ENCODE measurements around the gene TATDN3. TPM values are rescaled to one million over a fixed set of nuclear protein-coding genes. Genes with fewer than 3 reads are reported as not detected.
A peak's percentile ranks its signal among the peaks of the same experiment; 100 is the strongest.

Gene TATDN3, protein sequence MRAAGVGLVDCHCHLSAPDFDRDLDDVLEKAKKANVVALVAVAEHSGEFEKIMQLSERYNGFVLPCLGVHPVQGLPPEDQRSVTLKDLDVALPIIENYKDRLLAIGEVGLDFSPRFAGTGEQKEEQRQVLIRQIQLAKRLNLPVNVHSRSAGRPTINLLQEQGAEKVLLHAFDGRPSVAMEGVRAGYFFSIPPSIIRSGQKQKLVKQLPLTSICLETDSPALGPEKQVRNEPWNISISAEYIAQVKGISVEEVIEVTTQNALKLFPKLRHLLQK
- 10 to 100 TPM; 20.2 to 30.3 (median 24.7) TPM for total RNA-seq
- 10 to 100 TPM; 18.2 to 24.1 TPM for polyA plus RNA-seq
- long read RNA-seq, donor 1, transcript TATDN3-201 (10 exons, 2,321 nt) = major isoform, 23 of 60 reads
- long read RNA-seq, donor 1, transcript TATDN3-214 (10 exons, 1,381 nt) = minor isoform, 6 of 60 reads
- long read RNA-seq, donor 1, transcript TATDN3-202 (10 exons, 2,389 nt) = minor isoform, 22 of 60 reads
- long read RNA-seq, donor 1, partial matches to known transcripts = 0 of 60 reads
- long read RNA-seq, donor 1, other reads (novel, unspliced or antisense) = 6 of 60 reads
- long read RNA-seq, donor 2, transcript TATDN3-201 (10 exons, 2,321 nt) = minor isoform, 46 of 131 reads
- long read RNA-seq, donor 2, transcript TATDN3-202 (10 exons, 2,389 nt) = major isoform, 62 of 131 reads
- long read RNA-seq, donor 2, partial matches to known transcripts = 1 of 131 reads
- long read RNA-seq, donor 2, other reads (novel, unspliced or antisense) = 12 of 131 reads
- long read RNA-seq, donor 3, transcript TATDN3-201 (10 exons, 2,321 nt) = major isoform, 21 of 48 reads
- long read RNA-seq, donor 3, transcript TATDN3-202 (10 exons, 2,389 nt) = minor isoform, 15 of 48 reads
- long read RNA-seq, donor 3, partial matches to known transcripts = 2 of 48 reads
- long read RNA-seq, donor 3, other reads (novel, unspliced or antisense) = 7 of 48 reads

DNA sequence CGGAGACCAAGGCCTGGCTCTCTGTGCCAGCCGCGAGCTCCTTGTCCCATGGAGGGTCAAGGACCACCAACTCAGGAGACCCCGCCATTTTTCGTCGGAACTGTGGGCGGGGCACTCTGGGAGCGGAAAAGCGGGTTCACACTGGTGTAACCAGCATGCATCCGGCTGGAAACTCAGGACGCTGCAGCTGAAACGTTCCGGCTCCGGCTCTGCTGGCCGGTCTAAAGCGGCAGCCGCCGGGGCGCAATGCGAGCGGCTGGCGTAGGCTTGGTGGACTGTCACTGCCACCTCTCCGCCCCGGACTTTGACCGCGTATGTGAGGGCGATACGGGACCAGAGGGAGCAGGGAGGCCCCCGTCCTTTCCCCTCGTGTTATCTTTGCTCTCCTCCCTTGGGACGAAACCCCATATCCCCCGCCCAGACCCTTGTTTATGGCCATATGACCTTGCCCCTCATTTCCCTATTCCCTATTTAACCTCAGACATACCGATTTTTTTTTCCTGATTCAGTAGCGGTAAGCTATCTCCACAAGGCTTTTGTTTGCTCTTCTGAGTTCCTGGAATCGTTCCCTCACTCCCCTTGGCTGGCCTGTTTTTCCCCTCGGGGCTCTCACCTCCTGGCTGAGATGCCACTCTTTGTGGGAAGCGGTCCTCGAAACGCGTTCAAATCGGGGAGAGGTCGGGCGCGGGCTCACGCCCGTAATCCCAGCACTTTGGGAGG lies at the start of gene TATDN3, which contains the start of gene NSL1:
Gene TATDN3, plus strand, starts transcription at position 219 of the 720 bp plus-strand sequence. Its CDS starts 28 bp downstream, at position 247.
Gene NSL1, minus strand, starts transcription at position 102 of the 720 bp plus-strand sequence. Its CDS starts 14 bp downstream, at position 88.
- peaks cover 0 to 29% (median 21%) of the 10 kb centered on the region in 9 donors for H3K36me3 ChIP-seq
- H3K27ac ChIP-seq = peak within 1 kb of the TSS; percentile 79 to 97 (median 94)
- H3K9me3 ChIP-seq = no peaks in the 10 kb centered on the region
- TF ChIP-seq POLR2A (IDR thresholded peaks at IDR 0.05) = peak in 1 of 2 donors; percentile 75
- TF ChIP-seq CTCF (IDR thresholded peaks at IDR 0.05) = peak in 2 of 12 donors; percentile 12 to 15
- WGBS, 4 donors = 0 to 1% (median 0%) methylated on average over 34 to 46 of the region's 46 CpGs
- ATAC-seq = peak; percentile 93 to 97 (median 96)
- peak; percentile 86 to 96 (median 90) for DNase-seq
- H3K4me3 ChIP-seq = peak within 1 kb of the TSS; percentile 65 to 100 (median 81)
- peaks cover 0 to 57% (median 20%) of the 10 kb centered on the region in 12 donors for H3K4me1 ChIP-seq
- intact Hi-C loops (cut with DNase I) = loop anchor here in 2 of 10 donors (1.0 to 10.0 kb wide), 3 partner anchors 65 to 317 kb away; partner anchors contain the start of gene FLVCR1 (in 2 of the 2)
- no peaks in the 10 kb centered on the region for H3K27me3 ChIP-seq

GRCh38 chr1:212743901-212744475 lies 47.7 kb upstream of the TATDN3 start:
- no peaks in the 10 kb centered on the region for H3K27me3 ChIP-seq
- H3K36me3 ChIP-seq = peaks cover 0 to 3% (median 0%) of the 10 kb centered on the region in 9 donors
- H3K4me3 ChIP-seq = no peak overlapping the region
- intact Hi-C loops (cut with DNase I) = no loop called here
- WGBS, 4 donors = 77 to 91% (median 85%) methylated on average over 4 of the region's 4 CpGs
- no peaks in the 10 kb centered on the region for H3K4me1 ChIP-seq
- ATAC-seq (no peak), DNase-seq (no peak)
- no peak overlapping the region for H3K27ac ChIP-seq
- peaks cover 0 to 9% (median 0%) of the 10 kb centered on the region in 12 donors for H3K9me3 ChIP-seq
- TF ChIP-seq POLR2A (IDR thresholded peaks at IDR 0.05) (no peak), CTCF (IDR thresholded peaks at IDR 0.05) (no peak)

DNA sequence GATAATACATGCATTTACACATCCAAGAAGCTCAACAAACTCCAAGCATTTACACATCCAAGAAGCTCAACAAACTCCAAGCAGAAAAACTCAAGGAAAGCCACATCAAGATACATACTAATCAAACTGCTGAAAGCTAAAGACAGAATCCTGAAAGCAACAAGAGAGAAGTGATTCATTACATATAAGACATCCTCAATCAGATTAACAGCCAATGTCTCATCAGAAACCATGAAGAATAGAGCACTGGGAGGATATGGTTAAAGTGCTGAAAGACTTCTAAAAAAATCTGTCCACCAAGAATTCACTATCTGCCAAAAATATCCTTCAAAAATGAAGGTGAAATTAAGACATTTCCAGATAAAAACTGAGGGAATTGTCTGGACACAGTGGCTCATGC lies 46.4 kb upstream of the TATDN3 start:
- TF ChIP-seq POLR2A (IDR thresholded peaks at IDR 0.05) (no peak), CTCF (IDR thresholded peaks at IDR 0.05) (no peak)
- intact Hi-C loops (cut with DNase I) = no loop called here
- H3K4me1 ChIP-seq = peaks cover 0 to 10% (median 5%) of the 10 kb centered on the region in 12 donors
- ATAC-seq = no peak
- H3K4me3 ChIP-seq = no peak overlapping the region
- H3K27ac ChIP-seq = no peak overlapping the region
- peaks cover 0 to 3% (median 0%) of the 10 kb centered on the region in 9 donors for H3K36me3 ChIP-seq
- no peaks in the 10 kb centered on the region for H3K27me3 ChIP-seq
- peaks cover 0 to 9% (median 0%) of the 10 kb centered on the region in 12 donors for H3K9me3 ChIP-seq
- no peak for DNase-seq
